HG03571 (cell line): Measurements from ENCODE around the gene IQGAP3.

Experiments used
- ATAC-seq: cut with Tn5 transposase; IDR thresholded peaks from one replicate; pipeline ENCODE4 v1.9.1; 2021; ENCODE audit not compliant: unreplicated experiment

Gene IQGAP3

DNA sequence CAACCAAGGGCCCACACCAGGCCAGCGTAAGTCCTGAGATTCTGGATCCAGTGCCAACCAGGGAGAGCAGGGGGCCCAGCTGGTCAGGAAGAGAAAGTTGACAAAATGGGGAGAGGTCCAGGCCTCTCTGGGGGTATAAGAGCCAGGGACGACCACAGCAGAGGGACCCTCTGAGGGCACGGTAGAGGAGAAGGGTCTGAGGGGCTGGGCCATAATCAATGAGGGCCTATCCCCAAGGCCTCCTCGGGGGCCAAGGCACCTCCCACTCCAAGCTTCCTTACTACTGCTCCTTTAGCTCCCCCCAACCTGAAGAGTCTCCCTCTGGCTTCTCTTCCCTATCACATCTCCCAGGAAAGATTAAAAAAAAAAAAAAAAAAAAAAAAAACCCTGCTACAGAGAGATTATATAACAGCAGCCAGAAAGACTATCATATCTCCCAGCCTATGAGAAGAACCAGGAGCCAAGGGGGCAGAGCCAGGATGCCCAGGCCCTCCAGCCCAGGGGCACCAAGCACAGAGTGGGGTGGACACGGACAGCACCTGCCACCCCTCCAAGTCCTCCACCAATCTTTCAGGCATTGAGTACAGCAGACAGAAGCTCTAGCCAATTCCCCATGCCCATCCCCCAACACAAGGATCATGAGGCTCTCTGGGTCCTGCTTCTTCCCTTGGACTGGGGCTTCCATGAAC lies 74.5 kb downstream of the IQGAP3 start:
- ATAC-seq: no peak

DNA sequence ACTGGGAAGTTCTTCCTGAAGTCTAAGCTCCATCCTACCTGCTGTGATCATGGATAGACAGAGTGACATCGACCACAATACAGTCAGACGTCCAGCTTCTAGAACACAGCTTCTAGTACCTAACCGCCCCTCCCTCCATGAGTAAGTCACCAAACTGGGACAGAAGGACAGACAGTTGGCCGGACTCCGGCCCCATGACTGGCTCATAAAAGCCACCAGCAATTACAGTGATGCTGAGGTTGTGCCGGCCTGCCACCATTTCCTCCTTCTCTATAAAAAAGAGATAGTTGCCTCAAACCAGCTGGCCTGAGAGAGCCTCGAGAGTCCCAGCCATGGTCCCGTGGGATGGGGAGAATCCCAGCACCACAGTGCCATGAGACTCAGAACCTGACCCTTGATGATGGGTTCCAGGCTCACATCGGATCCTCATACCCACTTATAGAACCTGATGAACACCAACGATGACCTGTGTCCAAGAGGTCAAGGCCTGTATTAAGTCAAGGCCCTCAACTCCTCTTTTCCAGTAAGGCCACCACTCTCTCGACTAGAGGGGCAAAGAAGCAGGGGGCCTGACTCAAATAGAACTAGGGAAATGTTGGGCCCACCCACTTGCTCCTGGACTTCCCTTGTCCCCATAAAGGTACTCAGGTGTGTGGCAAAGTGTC lies 75.2 kb downstream of the IQGAP3 start:
- ATAC-seq: no peak

DNA sequence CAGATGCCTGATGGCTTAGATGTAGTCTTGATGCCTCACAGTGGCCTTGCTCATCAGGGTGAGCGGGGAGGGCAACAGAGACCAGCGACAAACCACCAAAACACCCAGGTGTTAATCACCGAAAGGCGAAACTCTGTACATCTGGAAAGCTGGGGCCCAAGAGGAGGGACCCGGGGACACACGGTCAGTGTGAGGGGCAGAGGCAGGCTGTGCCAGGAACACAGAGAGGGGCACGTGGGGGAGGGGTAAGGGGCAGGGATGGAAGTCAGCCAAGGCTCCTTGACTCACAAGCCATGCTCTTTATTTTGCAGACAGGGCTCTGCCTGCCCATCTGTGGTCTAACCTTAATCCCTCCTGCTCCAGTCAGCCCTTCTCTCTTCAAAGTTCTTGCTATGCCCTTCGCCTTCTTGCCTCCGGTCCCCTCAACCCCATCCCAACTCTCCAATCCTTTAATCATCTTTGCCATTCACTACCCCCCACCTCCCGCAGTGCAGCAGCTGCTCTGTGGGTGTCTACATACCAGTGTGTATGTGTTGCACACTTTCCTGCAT lies 76.1 kb downstream of the IQGAP3 start:
- ATAC-seq: no peak

DNA sequence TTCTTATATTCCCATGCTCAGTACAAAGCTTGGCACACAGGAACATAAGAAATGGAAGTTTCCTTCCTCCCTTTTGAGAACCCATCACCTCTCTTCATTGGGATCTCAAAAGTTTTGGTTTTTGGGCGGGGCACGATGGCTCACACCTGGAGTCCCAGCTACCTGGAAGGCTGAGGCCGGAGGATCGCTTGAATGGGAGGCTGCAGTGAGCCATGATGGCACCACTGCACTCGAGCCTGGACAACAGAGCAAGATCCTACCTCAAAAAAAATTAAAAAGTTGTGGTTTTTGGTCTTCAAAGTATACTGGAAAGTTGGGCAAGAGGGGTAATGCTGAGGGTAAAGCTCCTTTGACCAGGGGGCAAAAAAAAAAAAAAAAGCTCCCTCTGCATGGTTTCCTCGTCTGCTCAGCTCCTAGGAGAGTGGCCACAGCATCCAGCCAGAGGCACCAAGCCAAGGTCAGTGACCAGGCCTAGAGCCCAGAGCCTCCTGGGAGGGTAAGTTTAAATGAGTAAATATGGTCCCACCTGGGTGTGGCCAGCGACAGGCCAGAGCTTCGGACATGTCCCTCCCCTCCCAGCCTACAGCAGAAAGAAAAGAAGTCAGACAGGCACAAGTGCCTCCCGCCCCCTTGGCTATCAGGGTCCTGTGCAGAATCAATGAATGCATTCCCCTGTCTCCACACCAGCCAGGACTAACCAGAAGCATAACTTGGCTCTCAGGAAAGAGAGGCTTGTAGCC lies 76.8 kb downstream of the IQGAP3 start:
- ATAC-seq: no peak

DNA sequence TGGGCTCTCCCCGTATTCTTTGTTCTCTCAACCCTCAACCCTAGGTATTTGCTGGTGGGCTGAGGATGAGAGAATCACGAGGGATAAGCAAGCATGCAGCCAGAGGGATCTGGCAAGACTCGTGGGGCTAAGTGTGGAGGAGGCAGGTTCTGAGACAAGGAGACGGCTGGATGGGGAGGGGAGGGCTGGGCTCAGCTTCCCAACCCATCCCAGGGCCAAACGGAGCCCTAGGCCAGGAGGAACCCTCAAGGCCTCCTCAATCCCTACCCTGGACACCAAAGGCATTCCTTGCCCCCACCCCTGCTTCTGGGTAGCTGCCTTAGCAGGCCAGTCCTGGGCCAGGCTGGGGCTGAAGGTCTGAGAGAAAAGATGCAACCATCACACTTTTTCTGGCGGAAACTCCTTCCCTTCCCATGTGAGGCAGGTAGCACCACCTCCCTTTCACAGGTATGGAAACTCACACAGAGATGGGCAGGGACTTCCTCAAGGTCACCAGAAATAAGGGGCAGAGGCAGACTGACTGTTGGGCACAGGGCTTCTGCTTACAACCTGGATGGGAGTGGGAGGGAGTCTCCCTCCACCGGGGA lies 78.0 kb downstream of the IQGAP3 start:
- ATAC-seq: no peak

DNA sequence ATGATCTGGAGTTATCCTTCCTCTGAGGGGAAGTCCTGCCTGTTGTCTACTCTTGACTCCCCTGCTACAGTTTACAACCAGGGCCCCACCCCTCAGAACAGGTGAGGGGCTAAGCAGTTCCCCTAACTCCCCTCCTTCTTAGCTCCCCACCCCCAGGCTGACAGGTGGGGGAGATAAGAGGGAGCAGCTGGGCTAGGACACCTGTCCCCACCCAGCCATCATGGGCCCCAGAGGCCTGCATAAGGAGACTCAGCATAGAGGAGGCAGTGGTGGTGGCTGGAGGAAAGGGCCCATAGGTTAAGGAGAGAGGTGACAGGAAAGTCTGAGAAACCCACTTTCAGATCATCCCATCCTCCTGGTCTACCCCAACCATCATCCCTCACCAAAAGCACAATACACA lies 78.6 kb downstream of the IQGAP3 start:
- no peak for ATAC-seq

DNA sequence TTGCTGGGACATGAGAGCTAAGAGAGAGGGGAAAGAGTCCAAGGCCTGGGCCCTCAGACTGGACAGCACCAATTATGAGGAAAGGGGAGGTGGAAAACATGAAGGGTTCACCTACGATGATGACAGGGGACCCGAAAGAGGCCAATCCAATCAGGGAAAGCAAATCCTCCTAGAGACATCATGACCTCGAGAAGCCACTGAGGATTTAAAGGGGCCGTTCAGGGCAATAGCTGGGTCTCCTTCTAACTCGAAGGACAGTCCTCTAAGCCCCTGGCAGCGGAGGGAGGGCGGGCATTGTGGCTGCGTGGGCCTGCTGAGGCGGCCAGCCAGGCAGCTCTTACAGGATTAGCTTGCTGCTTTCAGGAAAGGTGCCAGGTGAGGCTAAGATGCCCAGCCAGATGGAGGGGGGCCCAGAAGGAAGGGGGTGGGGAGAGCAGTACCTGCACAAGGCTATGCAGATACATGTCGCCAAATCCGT lies 79.2 kb downstream of the IQGAP3 start:
- no peak for ATAC-seq

DNA sequence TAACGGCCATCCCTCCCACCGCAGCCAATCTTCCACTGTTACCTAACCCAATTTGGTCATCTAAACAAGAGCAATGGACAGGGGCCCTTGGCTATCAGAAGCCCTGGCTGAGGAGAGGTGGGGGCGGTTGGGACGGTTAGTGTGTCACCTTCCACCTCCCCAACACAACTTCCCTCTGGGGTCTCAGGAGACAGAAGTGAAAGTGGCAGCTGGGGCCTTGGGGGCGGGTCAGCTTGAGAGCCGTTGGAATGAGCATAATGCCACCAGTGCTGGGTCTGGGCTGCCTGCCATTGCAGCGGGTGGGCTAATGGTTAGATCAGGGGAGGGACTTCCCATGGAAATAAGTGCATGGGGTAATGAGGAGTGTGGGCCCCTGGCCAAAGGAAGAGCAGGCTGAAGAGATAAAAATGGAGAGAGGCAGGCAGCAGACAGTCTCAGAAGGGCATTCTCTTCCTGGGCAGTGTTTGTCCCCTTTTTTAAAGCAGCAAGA lies 79.7 kb downstream of the IQGAP3 start:
- ATAC-seq: no peak

DNA sequence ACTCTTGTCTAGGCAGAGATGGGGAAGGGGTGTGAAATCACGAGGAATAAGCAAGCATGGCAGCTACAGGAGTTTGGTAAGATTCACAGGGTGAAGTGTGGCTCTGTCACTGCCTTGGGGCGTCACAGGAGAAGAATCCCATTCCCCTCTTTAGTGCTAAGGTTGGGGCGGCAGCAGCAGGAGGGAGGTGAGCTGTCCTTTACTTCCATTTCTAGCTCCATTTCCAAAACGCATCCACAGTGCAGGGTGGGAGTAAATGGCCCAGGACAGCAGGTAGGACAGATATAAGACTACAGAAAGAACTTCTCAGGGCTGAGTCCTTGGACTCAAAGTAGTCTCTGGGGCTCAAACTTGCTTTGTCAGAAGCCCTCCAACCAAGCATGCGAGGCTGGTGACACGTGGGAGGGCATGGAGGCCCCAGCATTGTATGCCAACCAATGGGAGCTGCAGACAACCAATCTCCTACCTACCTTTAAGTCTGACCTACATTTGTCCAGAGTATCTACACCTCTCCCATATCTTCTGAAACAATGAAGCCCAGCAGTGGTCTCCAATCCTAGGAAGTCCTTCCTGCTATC lies 80.3 kb downstream of the IQGAP3 start:
- ATAC-seq: no peak

DNA sequence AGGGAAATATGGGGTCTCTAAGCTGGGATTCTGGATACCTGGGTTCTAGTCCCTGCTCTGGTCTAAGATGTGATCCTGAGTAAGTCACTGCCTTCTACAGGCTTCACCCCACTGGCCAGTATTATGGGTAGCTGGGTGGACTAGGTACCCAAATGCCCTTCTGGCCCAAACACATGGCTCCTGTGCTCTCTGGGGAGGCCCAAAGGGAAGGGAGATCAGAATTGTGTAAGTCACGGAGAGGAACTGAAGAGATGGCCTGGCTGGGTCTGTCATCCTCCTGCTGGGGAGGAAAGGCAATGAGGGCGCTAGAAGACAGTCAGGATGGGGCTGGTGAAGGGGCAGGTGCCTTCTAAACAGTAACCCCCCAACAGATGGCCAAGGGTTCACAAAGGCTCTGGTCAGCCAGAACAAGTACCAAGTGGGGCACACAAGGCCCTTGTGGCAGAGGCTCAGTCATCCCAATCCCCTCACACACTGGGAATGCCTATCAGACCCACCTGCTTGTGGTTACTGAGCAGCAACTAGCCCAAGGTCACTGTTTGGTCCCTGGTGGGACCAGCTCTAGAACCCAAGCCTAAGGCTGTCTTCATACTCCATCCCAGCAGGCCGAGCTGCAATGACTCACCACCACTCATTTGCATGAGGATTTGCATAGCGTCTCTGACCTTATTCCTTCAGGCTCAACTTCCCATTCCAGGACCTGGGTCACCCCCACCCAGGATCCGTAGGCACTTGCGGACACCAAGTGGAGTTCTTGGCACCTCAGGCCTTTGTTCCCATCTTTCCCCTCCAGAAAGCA lies 81.0 kb downstream of the IQGAP3 start:
- ATAC-seq: no peak

DNA sequence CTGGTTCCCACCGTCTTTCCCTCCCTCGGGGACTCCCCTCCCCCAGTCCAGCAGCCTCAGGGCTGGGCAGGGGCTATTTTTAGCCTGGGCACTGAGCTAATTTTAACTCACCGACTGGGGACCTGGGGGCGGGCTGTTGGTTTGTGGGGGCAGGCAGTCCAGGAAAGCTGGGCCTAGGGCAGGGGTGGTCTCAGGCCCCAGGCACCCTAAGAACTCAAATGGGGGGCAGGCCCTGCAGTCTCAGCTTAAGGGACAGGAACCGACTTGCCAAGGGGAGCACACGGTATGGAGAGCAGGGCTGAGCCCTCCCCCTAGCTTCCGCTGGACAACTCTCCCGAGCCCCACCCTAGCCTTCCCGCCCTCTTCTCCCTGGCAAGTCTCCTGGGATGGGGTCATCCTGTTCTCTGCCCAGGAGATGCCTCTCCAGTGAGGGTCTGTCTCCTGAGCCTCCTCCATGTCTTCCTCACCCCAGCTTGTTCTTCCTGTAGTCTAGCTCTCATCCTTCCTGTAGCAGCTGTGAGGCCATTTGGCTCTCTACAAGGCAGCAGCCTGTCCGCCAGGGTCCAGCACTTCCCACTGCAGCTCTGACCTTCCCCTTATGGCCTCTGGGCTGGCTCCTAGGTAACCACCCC lies 81.8 kb downstream of the IQGAP3 start:
- no peak for ATAC-seq

DNA sequence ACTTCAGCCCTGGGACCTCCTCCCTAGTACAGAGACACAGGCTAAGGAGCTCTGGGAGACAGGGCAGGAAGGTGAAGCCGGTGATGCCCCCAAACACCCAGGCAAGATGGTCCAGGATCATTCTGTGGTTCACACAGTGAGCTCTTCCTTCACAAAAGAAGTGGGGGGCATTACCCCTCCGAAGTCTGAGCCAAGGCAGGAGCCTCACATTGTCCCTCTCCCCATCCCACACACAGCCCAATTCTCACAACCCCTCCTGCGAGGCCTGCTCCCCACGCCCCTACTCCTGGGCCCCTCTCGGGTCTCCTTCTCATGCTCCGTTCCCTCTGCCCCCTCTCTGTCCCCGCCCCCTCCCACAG lies 82.5 kb downstream of the IQGAP3 start:
- ATAC-seq: no peak

DNA sequence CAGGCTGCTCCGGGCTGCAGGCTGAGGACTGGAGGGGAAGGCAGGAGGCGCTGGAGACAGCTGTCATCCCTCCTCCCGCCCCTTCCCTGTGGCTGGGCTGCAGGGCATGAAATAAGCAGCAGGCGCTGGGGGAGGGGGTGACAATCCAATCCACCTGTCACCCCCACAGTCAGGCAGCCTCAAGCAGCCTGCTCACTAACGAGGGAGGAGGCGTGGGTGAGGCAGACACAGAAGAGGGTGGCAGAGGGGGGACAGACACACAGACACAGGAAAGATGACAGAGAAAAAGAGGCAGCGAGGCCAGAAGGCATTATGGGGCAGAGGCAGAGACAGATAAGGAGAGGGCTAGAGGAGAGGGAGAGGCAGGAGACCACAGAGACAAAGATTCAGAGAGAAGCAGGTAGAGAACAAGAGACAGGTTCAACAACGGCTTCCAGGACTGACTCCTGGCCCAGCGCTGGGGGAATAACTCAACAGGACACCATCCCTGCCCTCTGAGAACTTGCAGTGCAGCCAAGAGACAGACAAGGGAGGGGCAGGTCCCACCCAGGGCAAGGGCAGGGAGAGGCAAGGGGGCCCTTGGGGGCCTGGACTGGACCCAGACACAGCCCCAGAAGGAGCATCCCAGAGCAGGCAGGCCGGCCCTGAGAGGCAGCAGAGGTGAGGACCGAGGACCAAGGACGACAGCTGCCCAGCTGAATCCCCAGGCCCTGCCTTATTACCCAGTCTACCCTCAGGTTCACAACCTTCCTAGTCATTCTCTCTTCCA lies 83.0 kb downstream of the IQGAP3 start:
- no peak for ATAC-seq

DNA sequence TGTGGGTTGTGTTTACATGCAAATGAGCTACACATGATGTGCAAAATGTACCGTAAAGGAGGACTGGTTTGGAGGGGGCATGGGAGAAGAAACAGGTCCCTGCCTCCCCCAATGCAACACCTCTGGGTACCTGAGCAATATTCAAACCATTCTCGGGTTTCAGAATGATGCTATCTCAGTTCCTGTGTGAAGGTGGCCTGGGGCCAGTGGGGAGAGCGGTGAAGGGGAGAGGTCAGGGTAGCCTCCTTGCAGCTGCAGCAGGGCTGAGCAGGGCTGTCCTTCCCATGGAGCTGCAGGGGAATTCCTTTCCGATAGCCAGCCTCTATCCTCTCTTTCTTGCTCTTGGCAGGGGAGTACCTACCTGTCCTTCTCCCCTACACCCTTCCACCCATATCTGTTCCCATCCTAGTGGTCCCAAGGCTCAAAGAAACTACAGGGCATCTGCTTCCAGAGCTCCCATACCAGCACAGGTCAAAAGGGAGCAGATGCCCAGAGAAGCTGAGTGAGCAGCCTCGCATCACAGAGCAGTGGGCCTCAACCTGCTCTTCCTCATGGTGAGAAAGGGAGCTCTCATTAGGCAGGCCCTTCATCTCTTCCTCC lies 83.7 kb downstream of the IQGAP3 start:
- ATAC-seq: peak; percentile 48

DNA sequence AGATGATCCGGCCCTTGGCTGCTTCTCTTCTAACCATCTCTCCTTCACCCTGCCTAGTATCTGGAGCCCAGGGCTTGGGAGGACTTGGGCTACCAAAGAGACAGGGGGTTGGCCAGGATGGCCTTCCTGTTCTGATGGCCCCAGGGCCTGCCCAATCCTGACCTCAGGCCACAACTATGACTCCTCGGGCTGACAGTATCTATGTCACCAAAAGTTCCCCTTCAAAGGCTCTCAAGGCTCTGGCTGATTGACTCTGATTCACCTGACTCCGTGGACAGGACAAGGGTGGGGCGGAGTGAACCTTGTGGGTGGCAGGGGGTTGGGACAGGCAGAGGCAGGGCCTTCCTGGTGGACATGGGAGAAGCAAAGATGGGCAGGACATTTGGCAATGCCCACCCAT lies 84.5 kb downstream of the IQGAP3 start:
- ATAC-seq: no peak

DNA sequence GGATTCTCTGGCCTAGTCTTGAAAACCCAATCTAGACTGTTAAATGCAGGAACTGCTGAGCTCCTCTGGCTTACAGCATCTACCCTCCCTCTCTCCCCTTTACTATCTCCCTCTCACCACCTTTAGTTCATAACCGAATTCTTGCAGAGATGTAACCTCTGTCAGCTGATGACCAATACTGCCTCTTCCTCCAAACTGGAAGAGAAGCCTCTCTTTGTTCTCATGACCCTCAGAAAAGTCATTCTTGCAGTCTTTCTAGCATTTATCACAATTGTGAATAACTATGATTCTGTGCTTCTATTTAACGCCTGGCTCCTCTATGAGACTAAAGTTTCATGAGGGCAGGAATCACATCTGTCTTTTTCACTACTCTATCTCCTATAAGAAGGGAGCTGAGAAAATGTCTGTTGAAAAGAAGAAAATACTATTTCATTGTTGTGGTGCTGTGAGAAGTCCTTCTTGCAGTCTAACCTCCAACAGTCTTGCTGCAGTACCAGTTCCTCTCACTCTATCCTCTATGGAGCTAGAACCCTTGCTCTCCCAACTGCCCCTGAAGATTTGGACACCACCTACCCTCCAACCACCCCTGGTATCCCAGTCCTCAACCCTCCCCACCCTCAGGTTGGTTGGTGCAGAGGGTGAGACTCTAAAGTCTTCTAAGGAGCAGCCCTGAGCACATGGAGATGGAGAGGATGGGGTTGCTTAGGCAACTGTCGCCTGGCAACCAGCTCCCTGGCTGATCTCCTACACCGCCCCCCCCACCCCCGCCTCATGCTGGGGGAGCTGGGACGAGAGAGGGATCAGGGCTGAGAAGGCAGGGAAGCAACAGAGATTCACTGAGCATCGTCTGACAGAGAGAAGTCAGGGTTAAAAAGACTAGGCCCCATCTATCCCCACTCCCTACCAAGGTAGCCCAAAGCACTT lies 85.7 kb downstream of the IQGAP3 start:
- no peak for ATAC-seq

DNA sequence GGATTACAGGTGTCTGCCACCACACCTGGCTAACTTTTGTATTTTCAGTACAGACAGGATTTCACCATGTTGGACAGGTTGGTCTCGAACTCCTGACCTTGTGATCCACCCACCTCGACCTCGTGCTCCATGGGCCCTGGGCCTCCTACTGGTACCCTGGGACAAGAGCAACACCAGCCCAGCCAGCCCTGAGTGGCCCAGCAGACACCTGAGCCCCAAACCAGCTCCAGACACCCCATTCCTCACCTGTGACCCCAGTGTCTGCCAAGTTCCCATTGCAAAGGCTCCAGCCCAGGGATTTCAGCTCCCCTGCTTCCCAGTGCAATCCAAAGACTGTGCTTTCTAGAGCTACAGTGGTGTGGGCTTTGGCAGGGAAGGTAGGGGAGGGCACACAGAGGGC lies 86.4 kb downstream of the IQGAP3 start:
- ATAC-seq: no peak
